GM18951 (cell line): ENCODE measurements around the gene NOS1AP.

Experiments used
- POLR2A ChIP-seq: IDR thresholded peaks from 4 replicates; pipeline ENCODE4 v1.6.1; 2011; ENCODE audit warnings: mild to moderate bottlenecking; ENCODE audit not compliant: insufficient read length, insufficient read depth; ENCODE audit errors: extremely low read depth
- in situ Hi-C: fragments of 300-500 bp; cut with MboI; formaldehyde crosslinking; loops from one replicate; pipeline ENCODE4 v1.12.0; 2022; ENCODE audit warnings: low sequenced_read_pairs, mixed read lengths, inconsistent platforms; ENCODE audit not compliant: unreplicated experiment

NOS1AP gene

GRCh38 chr1:162141281-162142054 lies 72.0 kb downstream of the NOS1AP start:
- no peak for TF ChIP-seq POLR2A
- in situ Hi-C loops = no loop called here

- in situ Hi-C loops = no loop called here
- TF ChIP-seq POLR2A = no peak
These were observed 73.5 kb downstream of the NOS1AP start for GRCh38 chr1:162142968-162143367.

GRCh38 chr1:162144268-162144667 lies 74.8 kb downstream of the NOS1AP start:
- in situ Hi-C loops = no loop called here
- TF ChIP-seq POLR2A = no peak

GRCh38 chr1:162144853-162145252 lies 75.4 kb downstream of the NOS1AP start:
- no peak for TF ChIP-seq POLR2A
- in situ Hi-C loops = no loop called here

GRCh38 chr1:162145280-162145965 lies 75.9 kb downstream of the NOS1AP start:
- in situ Hi-C loops = no loop called here
- no peak for TF ChIP-seq POLR2A

GRCh38 chr1:162145966-162146696 lies 76.6 kb downstream of the NOS1AP start:
- in situ Hi-C loops = no loop called here
- TF ChIP-seq POLR2A = no peak

- no peak for TF ChIP-seq POLR2A
These were observed 78.3 kb downstream of the NOS1AP start for GRCh38 chr1:162147760-162148159.

GRCh38 chr1:162150112-162150511 lies 80.6 kb downstream of the NOS1AP start:
- no peak for TF ChIP-seq POLR2A
- in situ Hi-C loops = no loop called here

More at GRCh38 chr1:162147760-162148159, 78.3 kb downstream of the NOS1AP start:
- in situ Hi-C loops = no loop called here

GRCh38 chr1:162151900-162152829 lies 82.7 kb downstream of the NOS1AP start:
- in situ Hi-C loops = no loop called here
- TF ChIP-seq POLR2A = no peak

- no peak for TF ChIP-seq POLR2A
- in situ Hi-C loops = no loop called here
These were observed 83.9 kb downstream of the NOS1AP start for GRCh38 chr1:162153374-162153773.

GRCh38 chr1:162157469-162157868 lies 88.0 kb downstream of the NOS1AP start:
- no peak for TF ChIP-seq POLR2A
- in situ Hi-C loops = no loop called here

GRCh38 chr1:162158624-162159271 lies 89.3 kb downstream of the NOS1AP start:
- in situ Hi-C loops = no loop called here
- no peak for TF ChIP-seq POLR2A
